Measurements from ENCODE around the gene SBF2.

GRCh38 chr11:10301656-10302358 lies 7.8 kb upstream of the SBF2 start:
- TF ChIP-seq, protein P1, sequence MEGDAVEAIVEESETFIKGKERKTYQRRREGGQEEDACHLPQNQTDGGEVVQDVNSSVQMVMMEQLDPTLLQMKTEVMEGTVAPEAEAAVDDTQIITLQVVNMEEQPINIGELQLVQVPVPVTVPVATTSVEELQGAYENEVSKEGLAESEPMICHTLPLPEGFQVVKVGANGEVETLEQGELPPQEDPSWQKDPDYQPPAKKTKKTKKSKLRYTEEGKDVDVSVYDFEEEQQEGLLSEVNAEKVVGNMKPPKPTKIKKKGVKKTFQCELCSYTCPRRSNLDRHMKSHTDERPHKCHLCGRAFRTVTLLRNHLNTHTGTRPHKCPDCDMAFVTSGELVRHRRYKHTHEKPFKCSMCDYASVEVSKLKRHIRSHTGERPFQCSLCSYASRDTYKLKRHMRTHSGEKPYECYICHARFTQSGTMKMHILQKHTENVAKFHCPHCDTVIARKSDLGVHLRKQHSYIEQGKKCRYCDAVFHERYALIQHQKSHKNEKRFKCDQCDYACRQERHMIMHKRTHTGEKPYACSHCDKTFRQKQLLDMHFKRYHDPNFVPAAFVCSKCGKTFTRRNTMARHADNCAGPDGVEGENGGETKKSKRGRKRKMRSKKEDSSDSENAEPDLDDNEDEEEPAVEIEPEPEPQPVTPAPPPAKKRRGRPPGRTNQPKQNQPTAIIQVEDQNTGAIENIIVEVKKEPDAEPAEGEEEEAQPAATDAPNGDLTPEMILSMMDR (IDR thresholded peaks at IDR 0.05): no peak
- no peak for TF ChIP-seq POLR2A (IDR thresholded peaks at IDR 0.05)
